Osteocyte (in vitro differentiated cells): ENCODE results near the gene LRRC4C. TPM values are rescaled to one million over a fixed set of nuclear protein-coding genes. Genes with fewer than 3 reads are reported as not detected.
"Not testable (repeated sequence)": the region's sequence is repeated elsewhere in the genome, so short reads cannot be mapped to it uniquely, and the experiment has no call there.

Experiments used
- DNase-seq: peaks from one replicate; pipeline ENCODE4 v3.0.0; 2021; ENCODE audit warnings: mixed read lengths; ENCODE audit not compliant: unreplicated experiment; ENCODE audit errors: extremely low spot score
- H3K27ac Mint-ChIP-seq: one replicate; pipeline ENCODE4 v1.8.0; 2021; ENCODE audit warnings: mild to moderate bottlenecking, mixed read lengths; ENCODE audit not compliant: unreplicated experiment
- H3K27me3 Mint-ChIP-seq: one replicate; pipeline ENCODE4 v1.8.0; 2021; ENCODE audit warnings: mixed read lengths; ENCODE audit not compliant: unreplicated experiment
- H3K36me3 Mint-ChIP-seq: one replicate; pipeline ENCODE4 v1.8.0; 2021; ENCODE audit warnings: mixed read lengths; ENCODE audit not compliant: unreplicated experiment
- H3K4me1 Mint-ChIP-seq: one replicate; pipeline ENCODE4 v1.8.0; 2021; ENCODE audit warnings: mixed read lengths; ENCODE audit not compliant: unreplicated experiment
- H3K4me3 Mint-ChIP-seq: one replicate; pipeline ENCODE4 v1.8.0; 2021; ENCODE audit warnings: mild to moderate bottlenecking, moderate library complexity, mixed read lengths; ENCODE audit not compliant: unreplicated experiment
- H3K9me3 Mint-ChIP-seq: one replicate; pipeline ENCODE4 v1.8.0; 2021; ENCODE audit warnings: mixed read lengths; ENCODE audit not compliant: unreplicated experiment
- CTCF ChIP-seq: fragments of 200-600 bp; sonication (generic); IDR thresholded peaks from 2 replicates; pipeline ENCODE4 v1.5.0; 2021; ENCODE audit warnings: antibody characterized with exemption, mild to moderate bottlenecking, moderate library complexity
- total RNA-seq: library from RNA; stranded (reverse); gene quantifications from 2 replicates; pipeline ENCODE4 v1.2.1, GENCODE V29; 2021

The LRRC4C gene
- total RNA-seq, 1 donor from 2014 or later, result 0.16 TPM

DNA sequence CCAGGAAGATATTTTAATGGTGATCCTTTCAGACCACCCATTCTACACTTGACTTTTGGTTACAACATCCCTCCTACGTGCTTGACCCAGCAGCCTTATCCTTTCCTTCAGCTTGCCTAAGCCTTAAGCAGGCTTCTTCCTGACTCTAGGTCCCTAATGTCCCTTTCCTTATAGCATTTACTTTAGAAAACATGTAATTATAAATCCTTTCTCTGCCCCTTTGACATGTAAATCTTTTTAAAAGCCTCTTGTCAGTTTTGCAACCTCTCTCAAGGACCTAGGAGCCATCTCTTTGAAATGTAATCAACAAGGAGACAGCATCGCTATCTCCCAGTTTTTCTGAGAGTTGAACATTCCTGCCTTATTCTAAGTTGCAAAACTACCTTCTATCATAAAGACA lies 1255.2 kb downstream of the LRRC4C start:
- H3K9me3 Mint-ChIP-seq, result no peaks in the 10 kb centered on the region
- H3K4me1 Mint-ChIP-seq, result no peaks in the 10 kb centered on the region
- no peaks in the 10 kb centered on the region for H3K36me3 Mint-ChIP-seq
- no peak for DNase-seq
- no peak overlapping the region for H3K27ac Mint-ChIP-seq
- no peak for TF ChIP-seq CTCF
- H3K4me3 Mint-ChIP-seq, result no peak overlapping the region
- H3K27me3 Mint-ChIP-seq, result no peaks in the 10 kb centered on the region

- DNase-seq, result no peak
- H3K9me3 Mint-ChIP-seq, result no peaks in the 10 kb centered on the region
Observed at GRCh38 chr11:40203606-40204005, 1255.8 kb downstream of the LRRC4C start.

DNA sequence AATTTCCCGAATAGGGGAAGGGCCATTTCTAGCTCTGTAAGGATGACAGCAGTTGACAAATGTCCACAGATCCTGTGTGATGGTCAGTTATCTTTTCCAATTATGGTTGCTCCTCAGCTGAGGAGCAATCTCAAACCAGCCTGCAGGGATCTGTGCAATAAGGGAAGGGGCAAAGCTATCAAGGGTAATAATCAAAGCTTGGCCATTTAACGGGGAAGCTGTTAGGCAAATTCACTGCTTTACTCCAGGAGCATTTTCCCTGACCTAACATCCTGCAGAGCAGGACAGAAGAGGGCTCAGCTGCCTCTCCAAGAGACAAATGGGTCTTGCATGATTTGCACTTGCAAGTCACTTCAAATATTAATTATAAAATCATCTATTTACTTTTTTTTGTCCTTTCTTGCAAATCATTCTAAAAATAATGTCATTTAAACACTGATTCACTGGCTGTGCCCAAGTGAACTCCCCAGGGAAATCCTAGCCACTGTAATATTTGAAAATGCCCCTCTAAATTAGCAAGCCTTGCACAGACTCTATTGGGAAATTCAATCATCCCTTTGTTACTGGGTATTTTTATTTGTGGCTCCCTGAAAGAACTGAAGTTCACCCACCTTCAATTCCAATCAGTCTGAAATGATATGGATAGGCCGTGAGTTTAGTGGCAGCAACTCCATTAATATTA lies 1256.7 kb downstream of the LRRC4C start:
- Mint-ChIP-seq H3K27me3 (no peaks in the 10 kb centered on the region), H3K27ac (no peak overlapping the region), H3K9me3 (no peaks in the 10 kb centered on the region), H3K4me3 (no peak overlapping the region), H3K4me1 (no peaks in the 10 kb centered on the region), H3K36me3 (no peaks in the 10 kb centered on the region)
- DNase-seq, result no peak
- TF ChIP-seq CTCF, result no peak

More at GRCh38 chr11:40203606-40204005, 1255.8 kb downstream of the LRRC4C start:
- TF ChIP-seq CTCF, result no peak
- H3K27ac Mint-ChIP-seq, result no peak overlapping the region
- H3K36me3 Mint-ChIP-seq, result no peaks in the 10 kb centered on the region
- H3K4me3 Mint-ChIP-seq, result no peak overlapping the region
- H3K4me1 Mint-ChIP-seq, result no peaks in the 10 kb centered on the region
- H3K27me3 Mint-ChIP-seq, result no peaks in the 10 kb centered on the region

DNA sequence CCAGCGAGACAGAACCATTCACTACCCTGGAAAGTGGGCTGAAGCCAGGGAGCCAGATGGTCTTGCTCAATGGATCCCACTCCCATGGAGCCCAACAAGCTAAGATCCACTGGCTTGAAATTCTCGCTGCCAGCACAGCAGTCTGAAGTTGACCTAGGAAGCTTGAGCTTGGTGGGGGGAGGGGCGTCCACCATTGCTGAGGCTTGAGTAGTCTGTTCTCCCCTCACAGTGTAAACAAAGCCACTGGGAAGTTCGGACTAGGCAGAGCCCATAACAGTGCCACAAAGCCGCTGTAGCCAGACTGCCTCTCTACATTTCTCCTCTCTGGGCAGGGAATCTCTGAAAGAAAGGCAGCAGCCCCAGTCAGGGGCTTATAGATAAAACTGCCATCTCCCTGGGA lies 1266.9 kb downstream of the LRRC4C start:
- H3K27ac Mint-ChIP-seq, H3K27me3 Mint-ChIP-seq, H3K9me3 Mint-ChIP-seq, DNase-seq, H3K36me3 Mint-ChIP-seq, H3K4me1 Mint-ChIP-seq, H3K4me3 Mint-ChIP-seq: not testable (repeated sequence)

GRCh38 chr11:40190294-40190693 lies 1269.2 kb downstream of the LRRC4C start:
- Mint-ChIP-seq H3K27me3 (no peaks in the 10 kb centered on the region), H3K36me3 (no peaks in the 10 kb centered on the region), H3K4me3 (no peak overlapping the region), H3K27ac (no peak overlapping the region), H3K4me1 (no peaks in the 10 kb centered on the region), H3K9me3 (no peaks in the 10 kb centered on the region)
- no peak for TF ChIP-seq CTCF
- no peak for DNase-seq
